NCI-H146 treated with DMSO at 0.1 percent for 48 hours (cell line): Measurements from ENCODE around the gene CARMIL3.
A peak's percentile ranks its signal among the peaks of the same experiment; 100 is the strongest.
"Not testable (repeated sequence)": the region's sequence is repeated elsewhere in the genome, so short reads cannot be mapped to it uniquely, and the experiment has no call there.

Experiments used
- DNase-seq: peaks from one replicate; lab custom pipeline; 2025; ENCODE audit not compliant: unreplicated experiment; lab: John Stamatoyannopoulos, UW

CARMIL3 gene

DNA sequence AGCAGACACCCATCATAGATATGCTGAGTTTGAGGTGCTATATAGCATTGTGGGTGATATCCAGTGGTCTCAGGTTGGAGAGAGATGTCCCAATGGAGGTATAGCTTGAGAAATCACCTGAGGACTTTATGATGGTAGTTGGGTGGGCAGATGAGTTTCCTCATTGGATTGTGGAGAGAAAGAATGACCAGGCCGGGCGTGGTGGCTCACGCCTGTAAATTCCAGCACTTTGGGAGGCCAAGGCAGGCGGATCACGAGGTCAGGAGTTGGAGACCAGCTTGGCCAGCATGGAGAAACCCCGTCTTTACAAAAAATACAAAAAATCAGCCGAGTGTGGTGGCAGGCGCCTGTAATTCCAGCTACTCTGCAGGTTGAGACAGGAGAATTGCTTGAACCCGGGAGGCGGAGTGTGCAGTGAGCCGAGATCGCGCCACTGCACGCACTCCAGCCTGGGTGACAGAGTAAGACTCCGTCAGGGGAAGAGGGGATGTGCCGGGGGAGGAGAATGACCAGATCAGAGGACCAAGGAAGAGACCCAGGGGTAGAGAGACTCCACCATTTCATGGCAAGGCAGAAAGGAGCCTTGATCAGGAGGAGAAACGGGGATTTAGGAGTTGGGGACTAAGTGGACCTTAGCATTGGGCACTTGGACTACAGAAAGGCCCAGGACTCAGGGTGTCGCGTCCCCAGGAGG lies 41.5 kb downstream of the CARMIL3 start:
- DNase-seq = no peak

GRCh38 chr14:24093901-24094840 lies 42.4 kb downstream of the CARMIL3 start, which contains the start of gene PCK2:
TSS of gene PCK2 (plus strand) at chr14:24094311. CDS start at chr14:24094406, 95 bp downstream.
- DNase-seq = peak; percentile 79

DNA sequence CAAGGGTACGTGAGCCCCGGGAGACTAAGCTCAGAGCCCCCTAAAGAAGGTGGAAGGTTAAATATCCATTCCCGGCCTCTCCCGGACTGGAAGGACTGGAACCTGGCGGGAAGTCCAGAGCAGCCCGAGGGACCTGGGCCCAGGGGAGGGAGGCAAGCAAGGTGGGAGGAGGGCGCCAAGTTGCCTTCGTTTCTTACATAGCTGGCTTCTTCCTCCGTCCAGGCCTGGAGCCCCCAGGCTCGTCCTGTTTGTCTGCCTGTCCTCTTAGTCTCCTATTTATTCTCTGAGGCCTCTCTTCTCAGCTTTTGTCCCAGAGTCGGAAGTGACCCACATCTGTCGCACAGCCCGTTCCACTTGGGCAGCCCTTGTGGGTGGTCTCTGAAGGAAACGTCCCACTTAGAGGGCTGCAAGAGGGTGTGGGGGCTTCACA lies 43.0 kb downstream of the CARMIL3 start:
- DNase-seq = no peak

GRCh38 chr14:24095271-24096068 lies 43.7 kb downstream of the CARMIL3 start:
- DNase-seq = peak; percentile 42

GRCh38 chr14:24096545-24097181 lies 44.9 kb downstream of the CARMIL3 start:
- DNase-seq = no peak

DNA sequence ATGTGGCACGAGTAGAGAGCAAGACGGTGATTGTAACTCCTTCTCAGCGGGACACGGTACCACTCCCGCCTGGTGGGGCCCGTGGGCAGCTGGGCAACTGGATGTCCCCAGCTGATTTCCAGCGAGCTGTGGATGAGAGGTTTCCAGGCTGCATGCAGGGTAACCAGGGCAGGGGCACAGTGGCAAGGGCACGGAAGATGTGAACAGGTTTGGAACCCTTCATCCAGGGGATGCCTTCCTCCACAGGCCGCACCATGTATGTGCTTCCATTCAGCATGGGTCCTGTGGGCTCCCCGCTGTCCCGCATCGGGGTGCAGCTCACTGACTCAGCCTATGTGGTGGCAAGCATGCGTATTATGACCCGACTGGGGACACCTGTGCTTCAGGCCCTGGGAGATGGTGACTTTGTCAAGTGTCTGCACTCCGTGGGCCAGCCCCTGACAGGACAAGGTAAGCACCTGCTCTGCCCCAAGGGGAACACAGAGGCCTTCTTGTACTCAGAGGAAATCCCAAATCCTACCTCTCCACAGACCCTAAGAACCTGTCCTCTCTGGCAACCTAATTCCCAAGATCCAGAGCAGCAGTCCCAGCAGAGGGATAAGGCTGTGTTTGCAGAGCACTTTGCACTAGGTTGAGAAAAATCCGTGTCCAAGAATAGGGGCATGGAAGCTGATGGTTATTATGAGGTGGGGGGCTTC lies 46.6 kb downstream of the CARMIL3 start:
- no peak for DNase-seq

GRCh38 chr14:24098927-24099813 lies 47.4 kb downstream of the CARMIL3 start:
- DNase-seq = no peak

- no peak for DNase-seq
Observed at GRCh38 chr14:24100197-24100981, 48.6 kb downstream of the CARMIL3 start.

DNA sequence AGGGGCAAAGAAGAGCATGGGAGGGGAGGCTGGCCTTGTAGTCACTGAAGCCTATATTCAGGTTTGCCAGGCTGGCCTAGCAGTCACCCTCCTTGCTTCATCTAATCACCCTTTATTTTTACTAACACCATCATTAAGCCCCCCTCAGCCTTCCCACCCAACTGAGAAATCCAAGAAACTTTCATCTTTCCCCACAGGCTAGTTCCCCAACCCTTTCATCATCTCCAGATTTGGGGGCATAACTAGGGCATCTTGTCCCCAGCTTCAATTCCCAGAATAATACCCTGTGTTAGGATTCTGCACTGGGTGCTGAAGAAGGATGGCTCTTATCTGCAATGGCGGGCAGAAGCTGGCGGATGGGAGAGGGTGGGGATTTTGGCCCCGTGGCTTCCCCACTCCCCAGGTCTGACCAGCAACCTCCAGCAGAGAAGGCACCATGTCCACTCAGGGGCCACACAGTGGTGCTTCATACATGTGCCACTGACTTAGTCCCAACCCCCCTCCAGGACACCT lies 49.2 kb downstream of the CARMIL3 start:
- DNase-seq = no peak

DNA sequence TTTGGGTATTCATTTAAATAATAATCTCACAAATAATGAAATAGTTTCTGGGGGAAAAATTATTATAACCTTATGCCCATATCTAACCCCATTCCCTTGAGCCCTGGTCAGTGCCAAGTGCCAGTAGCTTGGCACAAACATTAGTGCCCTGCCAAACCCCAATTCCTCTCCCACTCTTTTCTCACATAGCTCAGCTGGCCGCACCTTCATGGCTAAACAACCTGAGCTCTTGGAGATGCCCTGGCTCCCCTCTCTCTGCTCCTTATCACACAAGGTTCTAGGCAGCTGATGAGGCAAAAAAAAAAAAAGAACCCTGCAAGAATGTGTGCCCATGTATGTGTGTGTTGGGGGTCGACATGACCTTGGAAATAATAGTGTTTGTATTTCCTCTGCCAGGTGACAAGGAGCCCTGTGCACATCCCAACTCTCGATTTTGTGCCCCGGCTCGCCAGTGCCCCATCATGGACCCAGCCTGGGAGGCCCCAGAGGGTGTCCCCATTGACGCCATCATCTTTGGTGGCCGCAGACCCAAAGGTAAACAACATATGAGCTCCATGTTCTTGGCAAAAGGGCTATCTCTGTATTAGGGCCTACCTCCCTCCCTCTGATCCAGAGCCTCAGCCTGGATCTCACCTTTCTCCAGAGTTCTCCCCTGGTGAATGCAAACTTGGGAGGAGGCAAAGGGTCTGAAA lies 50.7 kb downstream of the CARMIL3 start:
- DNase-seq = no peak

GRCh38 chr14:24103451-24103850 lies 51.6 kb downstream of the CARMIL3 start:
- DNase-seq = no peak

DNA sequence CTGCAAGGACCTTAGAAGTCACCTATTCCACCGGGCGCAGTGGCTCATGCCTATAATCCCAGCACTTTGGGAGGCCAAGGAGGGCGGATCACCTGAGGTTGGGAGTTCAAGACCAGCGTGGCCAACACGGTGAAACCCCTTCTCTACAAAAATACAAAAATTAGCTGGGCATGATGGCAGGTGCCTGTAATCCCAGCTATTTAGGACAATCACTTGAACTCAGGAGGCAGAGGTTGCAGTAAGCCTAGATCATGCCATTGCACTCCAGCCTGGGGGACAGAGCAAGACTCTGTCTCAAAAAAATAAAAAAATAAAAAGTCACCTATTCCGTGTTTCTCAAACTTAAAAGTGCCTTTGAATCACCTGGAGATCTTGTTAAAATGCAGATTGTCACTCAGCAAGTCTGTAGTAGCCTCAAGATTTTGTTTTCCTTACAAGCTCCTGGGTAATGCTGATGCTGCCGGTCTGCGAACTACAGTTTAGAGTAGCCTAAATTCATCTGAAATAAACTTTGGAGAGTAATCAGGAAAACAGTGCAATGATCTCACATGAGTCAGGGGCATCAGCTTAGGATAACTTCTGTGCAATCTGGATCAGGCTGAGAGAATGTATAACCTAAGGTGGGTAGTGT lies 53.9 kb downstream of the CARMIL3 start:
- DNase-seq = not testable (repeated sequence)

DNA sequence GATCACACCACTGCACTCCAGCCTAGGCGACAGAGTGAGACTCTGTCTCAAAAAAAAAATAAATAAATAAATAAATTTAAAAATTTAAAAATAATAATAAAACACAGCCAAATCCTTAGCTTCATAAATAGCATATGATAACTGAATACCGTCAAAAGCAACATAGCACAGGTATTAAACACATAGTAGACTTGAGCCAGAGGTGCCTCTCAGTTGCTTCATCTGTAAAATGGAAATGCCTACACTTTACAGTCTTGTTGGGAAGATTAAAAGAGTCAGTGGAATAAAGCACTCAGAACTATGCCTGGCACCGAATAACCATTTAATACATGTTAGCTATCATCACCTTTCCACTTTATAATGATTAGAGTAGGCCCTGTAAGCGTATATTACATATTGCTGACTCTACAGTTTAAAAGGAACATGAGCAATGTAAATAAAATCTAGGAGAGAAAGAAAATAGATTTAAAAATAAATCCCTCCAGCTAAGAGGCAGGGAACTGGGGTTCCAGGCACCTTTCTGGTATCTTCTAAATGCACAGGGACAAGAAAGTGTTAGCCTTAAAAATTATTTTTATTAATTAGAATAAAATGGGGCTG lies 55.0 kb downstream of the CARMIL3 start:
- DNase-seq = no peak

DNA sequence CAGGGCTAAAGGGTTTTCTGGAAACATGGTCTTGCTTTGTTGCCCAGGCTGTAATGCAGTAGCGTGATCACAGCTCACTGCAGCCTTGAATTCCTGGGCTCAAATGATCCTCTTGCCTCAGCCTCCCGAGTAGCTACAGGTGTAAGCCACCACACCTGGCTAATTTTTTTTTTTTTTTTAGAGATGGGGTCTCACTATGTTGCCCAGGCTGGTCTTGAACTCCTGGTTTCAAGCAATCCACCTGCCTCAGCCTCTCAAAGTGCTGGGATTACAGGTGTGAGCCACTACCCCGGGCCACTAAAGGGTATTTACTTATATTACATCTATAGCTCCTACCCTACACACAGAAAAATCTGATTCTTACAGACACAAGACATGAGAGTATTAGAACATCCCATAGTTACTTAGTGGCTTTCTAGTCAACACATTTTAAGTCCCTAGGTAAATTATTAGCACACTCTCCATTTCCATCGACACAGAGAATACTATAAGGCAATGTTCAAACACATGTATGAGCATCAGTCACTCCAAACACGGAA lies 56.6 kb downstream of the CARMIL3 start:
- no peak for DNase-seq

DNA sequence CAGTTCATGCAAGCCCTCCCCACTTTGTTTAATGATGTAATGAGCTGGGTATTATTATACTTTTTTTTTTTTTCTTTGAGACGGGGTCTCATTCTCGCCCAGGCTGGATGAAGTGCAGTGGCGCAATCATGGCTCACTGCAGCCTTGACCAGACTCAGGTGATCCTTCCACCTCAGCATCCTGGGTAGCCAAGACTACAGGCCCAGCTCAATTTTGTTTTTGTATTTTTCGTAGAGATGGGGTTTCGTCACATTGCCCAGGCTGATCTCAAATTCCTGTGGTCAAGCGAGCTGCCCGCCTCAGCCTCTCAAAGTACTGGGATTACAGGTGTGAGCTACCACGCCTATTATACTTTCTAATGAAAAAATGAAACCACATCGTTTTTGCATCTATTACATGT lies 58.3 kb downstream of the CARMIL3 start:
- DNase-seq = no peak

GRCh38 chr14:24110523-24110922 lies 58.7 kb downstream of the CARMIL3 start:
- no peak for DNase-seq
